ENCODE data around the gene TBL1XR1.
A peak's percentile ranks its signal among the peaks of the same experiment; 100 is the strongest.

Gene TBL1XR1

GRCh38 chr3:177065285-177066033 lies 131.8 kb downstream of the TBL1XR1 start:
- no peak for DNase-seq (ENCODE audit: low read depth in 2 of 2)

- DNase-seq (ENCODE audit: low read depth in 2 of 2) = no peak
Measured at GRCh38 chr3:177062052-177062732, 135.1 kb downstream of the TBL1XR1 start.

- no peak for DNase-seq (ENCODE audit: low read depth in 2 of 2)
Measured at GRCh38 chr3:177061369-177061768, 135.9 kb downstream of the TBL1XR1 start.

GRCh38 chr3:177060492-177060891 lies 136.8 kb downstream of the TBL1XR1 start:
- no peak for DNase-seq (ENCODE audit: low read depth in 2 of 2)

GRCh38 chr3:177058648-177059047 lies 138.6 kb downstream of the TBL1XR1 start:
- no peak for DNase-seq (ENCODE audit: low read depth in 2 of 2)

GRCh38 chr3:177057768-177058167 lies 139.5 kb downstream of the TBL1XR1 start:
- DNase-seq (ENCODE audit: low read depth in 2 of 2) = peak; percentile 24 to 53

GRCh38 chr3:177056927-177057326 lies 140.4 kb downstream of the TBL1XR1 start:
- DNase-seq (ENCODE audit: low read depth in 2 of 2) = no peak

- DNase-seq (ENCODE audit: low read depth in 2 of 2) = no peak
Measured at GRCh38 chr3:177055605-177056571, 141.4 kb downstream of the TBL1XR1 start.

GRCh38 chr3:177053107-177053506 lies 144.2 kb downstream of the TBL1XR1 start:
- no peak for DNase-seq (ENCODE audit: low read depth in 2 of 2)

- no peak for DNase-seq (ENCODE audit: low read depth in 2 of 2)
Measured at GRCh38 chr3:177051411-177051810, 145.9 kb downstream of the TBL1XR1 start.

GRCh38 chr3:177050501-177051237 lies 146.6 kb downstream of the TBL1XR1 start:
- no peak for DNase-seq (ENCODE audit: low read depth in 2 of 2)

- DNase-seq (ENCODE audit: low read depth in 2 of 2) = no peak
Measured at GRCh38 chr3:177045767-177046166, 151.5 kb downstream of the TBL1XR1 start.

GRCh38 chr3:177045222-177045621 lies 152.1 kb downstream of the TBL1XR1 start:
- DNase-seq (ENCODE audit: low read depth in 2 of 2) = no peak

- no peak for DNase-seq (ENCODE audit: low read depth in 2 of 2)
Measured at GRCh38 chr3:177041730-177042551, 155.3 kb downstream of the TBL1XR1 start.

GRCh38 chr3:177041021-177041729 lies 156.1 kb downstream of the TBL1XR1 start:
- DNase-seq (ENCODE audit: low read depth in 2 of 2) = no peak

- DNase-seq (ENCODE audit: low read depth in 2 of 2) = no peak
Measured at GRCh38 chr3:177039490-177040274, 157.6 kb downstream of the TBL1XR1 start.

- DNase-seq (ENCODE audit: low read depth in 2 of 2) = no peak
Measured at GRCh38 chr3:177037241-177037640, 160.0 kb downstream of the TBL1XR1 start.

GRCh38 chr3:177035676-177036075 lies 161.6 kb downstream of the TBL1XR1 start:
- DNase-seq (ENCODE audit: low read depth in 2 of 2) = no peak

- DNase-seq (ENCODE audit: low read depth in 2 of 2) = no peak
Measured at GRCh38 chr3:177034832-177035475, 162.3 kb downstream of the TBL1XR1 start.

Data from stimulated activated CD4-positive, alpha-beta T cell treated with anti-CD3 and anti-CD28 coated beads, Interleukin-15, amount 100 ng/mL, for 48 hours (primary cell).